Stimulated activated CD8-positive, alpha-beta memory T cell treated with anti-CD3 and anti-CD28 coated beads, Interleukin-15, amount 100 ng/mL, for 4 hours (primary cell): Measurements from ENCODE around the gene CHRNB1.

Experiments
- DNase-seq, 2 donors: peaks; one replicate each; pipeline ENCODE4 v3.0.0-alpha.2; 2020; ENCODE audit warnings: low read depth in 2 of 2

Gene CHRNB1

GRCh38 chr17:7414837-7415236 is 30.0 kb upstream of the CHRNB1 start:
- DNase-seq = no peak

- DNase-seq = no peak
Observed at GRCh38 chr17:7415784-7416183, 29.1 kb upstream of the CHRNB1 start.

GRCh38 chr17:7416323-7416722 is 28.5 kb upstream of the CHRNB1 start:
- DNase-seq = no peak

GRCh38 chr17:7417056-7417655 is 27.7 kb upstream of the CHRNB1 start:
- DNase-seq = no peak

GRCh38 chr17:7418472-7419152 is 26.2 kb upstream of the CHRNB1 start:
- no peak for DNase-seq

GRCh38 chr17:7419819-7420610 is 24.8 kb upstream of the CHRNB1 start, which contains the start of gene SPEM1:
TSS of gene SPEM1 (plus strand) at chr17:7420324. CDS start at chr17:7420385, 61 bp downstream.
- no peak for DNase-seq

- DNase-seq = no peak
Observed at GRCh38 chr17:7421186-7421585, 23.7 kb upstream of the CHRNB1 start.

GRCh38 chr17:7423679-7424078 is 21.2 kb upstream of the CHRNB1 start:
- no peak for DNase-seq

- no peak for DNase-seq
Observed at GRCh38 chr17:7425316-7425715, 19.5 kb upstream of the CHRNB1 start, which contains the start of gene SPEM2. TSS of gene SPEM2 (plus strand) at chr17:7425616. CDS start at chr17:7425689, 73 bp downstream.

- no peak for DNase-seq
Observed at GRCh38 chr17:7425756-7426155, 19.1 kb upstream of the CHRNB1 start.

- no peak for DNase-seq
Observed at GRCh38 chr17:7426203-7426863, 18.5 kb upstream of the CHRNB1 start.

GRCh38 chr17:7426896-7427489 is 17.9 kb upstream of the CHRNB1 start:
- DNase-seq = no peak

GRCh38 chr17:7427549-7427948 is 17.3 kb upstream of the CHRNB1 start:
- no peak for DNase-seq

- DNase-seq = no peak
Observed at GRCh38 chr17:7428557-7428956, 16.3 kb upstream of the CHRNB1 start, which contains the start of gene SPEM3. TSS of gene SPEM3 (plus strand) at chr17:7428857. CDS start at chr17:7428903, 46 bp downstream.

- no peak for DNase-seq
Observed at GRCh38 chr17:7429722-7430121, 15.1 kb upstream of the CHRNB1 start.

- no peak for DNase-seq
Observed at GRCh38 chr17:7431231-7431630, 13.6 kb upstream of the CHRNB1 start.

- DNase-seq = no peak
Observed at GRCh38 chr17:7432296-7432695, 12.6 kb upstream of the CHRNB1 start.

- peak in 1 of 2 donors; percentile 38 for DNase-seq
Observed at GRCh38 chr17:7435676-7436555, 8.9 kb upstream of the CHRNB1 start.

- peak; percentile 50 to 67 for DNase-seq
Observed at GRCh38 chr17:7436556-7437368, 8.1 kb upstream of the CHRNB1 start.
